Measurements from ENCODE around the gene EFCC1.

- TF ChIP-seq TAF1 (IDR thresholded peaks at IDR 0.05; ENCODE audit: low read depth): no peak
- TF ChIP-seq FOXM1 (IDR thresholded peaks at IDR 0.05; ENCODE audit: borderline replicate concordance, low read depth): no peak
- TF ChIP-seq EP300 (IDR thresholded peaks at IDR 0.05; ENCODE audit: borderline replicate concordance): no peak
- no peak for TF ChIP-seq CREB1 (IDR thresholded peaks at IDR 0.05; ENCODE audit: low read depth)
- TF ChIP-seq TCF12 (IDR thresholded peaks at IDR 0.05; ENCODE audit: low read depth): no peak
- no peak for TF ChIP-seq EGR1 (IDR thresholded peaks at IDR 0.05)
- TF ChIP-seq REST (IDR thresholded peaks at IDR 0.05; ENCODE audit: low read depth): no peak
- no peak for TF ChIP-seq MAX (IDR thresholded peaks at IDR 0.05)
- no peak for TF ChIP-seq CEBPB (IDR thresholded peaks at IDR 0.05)
- TF ChIP-seq NFIC (IDR thresholded peaks at IDR 0.05): no peak
- TF ChIP-seq RAD21 (IDR thresholded peaks at IDR 0.05; ENCODE audit: low read depth): no peak
- no peak for TF ChIP-seq ZBTB7A (IDR thresholded peaks at IDR 0.05; ENCODE audit: low read depth)
Measured at GRCh38 chr3:129046732-129047552, 45.8 kb downstream of the EFCC1 start.
